Measurements from ENCODE around the gene SUSD1. TPM values are rescaled to one million over a fixed set of nuclear protein-coding genes. Genes with fewer than 3 reads are reported as not detected.

Gene SUSD1
- total and polyA plus RNA-seq, 9 of the 15 experiments (the other 6 are each of a cell fraction or from before 2014, with no cell fraction given), result 10.9 to 44.4 (median 36.1) TPM

DNA sequence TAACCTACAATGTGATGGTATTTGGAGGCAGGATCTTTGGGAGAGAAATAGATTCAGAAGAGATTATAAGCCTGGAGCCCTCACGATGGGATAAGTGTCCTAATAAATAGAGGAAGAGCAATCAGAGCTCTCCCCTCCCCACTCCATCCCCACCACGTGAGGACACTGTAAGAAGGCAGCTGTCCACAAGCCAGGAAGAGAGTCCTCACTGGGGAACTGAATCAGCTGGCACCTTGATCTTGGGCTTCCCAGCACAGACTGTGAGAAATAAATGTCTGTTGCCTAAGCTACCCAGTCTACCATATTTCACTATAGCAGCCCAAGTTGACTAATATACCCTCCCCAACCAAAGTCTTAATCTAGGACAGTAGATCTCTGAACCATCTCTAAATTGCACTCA is 118.1 kb downstream of the SUSD1 start:
- H3K4me3 ChIP-seq, result no peak overlapping the region
- H3K4me2 ChIP-seq (ENCODE audit: insufficient read depth, low read length), result no peak overlapping the region
- in situ Hi-C loops (cut with MboI) (no loop called here), intact Hi-C loops (cut with micrococcal nuclease) (no loop called here)
- ATAC-seq, result no peak
- 66% methylated on average over 2 of the region's 2 CpGs for WGBS (ENCODE audit: insufficient coverage, low coverage, missing lambda C conversion rate)
- no peak overlapping the region for H3K9ac ChIP-seq (ENCODE audit: insufficient read depth in 1 of 2, low read depth in 2 of 2, low read length in 2 of 2)
- H3K9me3 ChIP-seq (replicated peaks; ENCODE audit: control insufficient read depth, insufficient read depth, low read depth, low read length), result no peaks in the 10 kb centered on the region
- no peaks in the 10 kb centered on the region for H4K20me1 ChIP-seq (replicated peaks; ENCODE audit: control insufficient read depth, insufficient read depth, low read length)
- FAIRE-seq, result no peak
- POLR2A ChIA-PET, result interaction anchor here (2.3 kb wide), 1 partner anchor 10 kb away, joined by 8 read pairs; no protein-coding TSS in a partner anchor
- no peaks in the 10 kb centered on the region for H3K9me1 ChIP-seq (ENCODE audit: control insufficient read depth, insufficient read depth, low read length)
- no peaks in the 10 kb centered on the region for H3K27me3 ChIP-seq (ENCODE audit: control insufficient read depth in 2 of 2, insufficient read depth in 2 of 2, low read length in 2 of 2)
- peaks cover 6 to 30% of the 10 kb centered on the region in 2 experiments; a peak in 4 of 5 replicates for H3K4me1 ChIP-seq (replicated peaks in 1 of 2; ENCODE audit: control insufficient read depth in 2 of 2, insufficient read depth in 2 of 2, low read length in 2 of 2)
- H3K36me3 ChIP-seq (ENCODE audit: control insufficient read depth, insufficient read depth, low read length), result peaks cover 85% of the 10 kb centered on the region
- no TSS peak for BruUV-seq (replicated peaks)
- no peak for DNase-seq (ENCODE audit: extremely low read depth in 1 of 4, low spot score in 3 of 4)
- H3K79me2 ChIP-seq (ENCODE audit: control insufficient read depth, insufficient read depth, low read length), result no peaks in the 10 kb centered on the region; the same call in 2 of the 3 replicates
- no peak overlapping the region for H3K27ac ChIP-seq (ENCODE audit: extremely low read depth, low read depth, low read length)
- no peak overlapping the region for H2AFZ ChIP-seq (ENCODE audit: low read depth, low read length)
- TF ChIP-seq MEF2D (tag; conservative IDR thresholded peaks at IDR 0.05; ENCODE audit: low read depth) (no peak), CEBPB (tag; IDR thresholded peaks at IDR 0.05) (no peak), YY1 (IDR thresholded peaks at IDR 0.05; ENCODE audit: borderline replicate concordance in 1 of 3, control insufficient read depth in 1 of 3, extremely low read depth in 1 of 3, insufficient read depth in 3 of 3, insufficient read length in 1 of 3, insufficient replicate concordance in 2 of 3, low read depth in 1 of 3, low read length in 2 of 3) (no peak), ZNF12 (CRISPR knock-in tag; IDR thresholded peaks at IDR 0.05) (no peak), ZNF436 (CRISPR knock-in tag; IDR thresholded peaks at IDR 0.05) (no peak), KDM5B (IDR thresholded peaks at IDR 0.05; ENCODE audit: insufficient replicate concordance, low read depth, low read length) (no peak), ARID2 (IDR thresholded peaks at IDR 0.05) (no peak)
- CTCF ChIA-PET (ENCODE audit: low intra/inter-chr PET ratio), result no interaction called here

Measured in K562 (cell line).